HCT116 (cell line): ENCODE data around the gene CTNNA2. TPM values are rescaled to one million over a fixed set of nuclear protein-coding genes. Genes with fewer than 3 reads are reported as not detected.

Experiments
- ATAC-seq: fragments of 200-7000 bp; cut with Tn5 transposase; 2 replicates; pipeline ENCODE4 v1.9.1; 2020; ENCODE audit warnings: mild to moderate bottlenecking, moderate library complexity
- BruUV-seq: library from RNA; stranded (reverse); fragments of 400-500 nt; replicated peaks from 2 replicates; lab custom pipeline; 2021; lab: Mats Ljungman, UMichigan
- CTCF ChIA-PET: fragments of 300-600 bp; sonication (Branson Sonifier 250); formaldehyde crosslinking; loops from one replicate; lab custom pipeline; 2021; ENCODE audit warnings: antibody characterized with exemption; lab: Charles Lee
- POLR2A ChIA-PET: fragments of 300-600, 350-600 bp; sonication (Branson Sonifier 250); formaldehyde crosslinking; loops from one replicate; lab custom pipeline; 2021; ENCODE audit warnings: antibody characterized with exemption; lab: Charles Lee
- RAD21 ChIA-PET, 2 experiments: fragments of 300-600 bp; sonication (Branson Sonifier 250); formaldehyde crosslinking; loops; one replicate each; lab custom pipeline; 2023; ENCODE audit warnings: low total read pairs in 2 of 2; ENCODE audit not compliant: uncharacterized antibody in 2 of 2, unreplicated experiment in 2 of 2, low non-redundant PET in 1 of 2; lab: Charles Lee
- DNase-seq: peaks from one replicate; pipeline ENCODE4 v3.0.0-alpha.2; 2010; ENCODE audit warnings: low read depth, low spot score
- H2AFZ ChIP-seq: fragments of 200-600 bp; shearing (Covaris generic), sonication (generic); 2 replicates; pipeline ENCODE4 v1.6.1; 2017; ENCODE audit warnings: low read depth, mixed run types, mixed read lengths, antibody characterized with exemption, low read length; ENCODE audit not compliant: poor library complexity, severe bottlenecking
- H3K27ac ChIP-seq: 2 replicates; pipeline ENCODE4 v1.5.1; 2012; ENCODE audit warnings: low read depth, low read length
- H3K27me3 ChIP-seq: fragments of 200-600 bp; sonication (generic); 2 replicates; pipeline ENCODE4 v1.6.1; 2016; ENCODE audit warnings: mixed run types, low read length, mixed read lengths; ENCODE audit not compliant: insufficient read depth
- H3K36me3 ChIP-seq, 2 experiments: fragments of 200-500 bp in 1 of 2; fragments of 200-600 bp in 1 of 2; sonication (Bioruptor generic) in 1 of 2; sonication (generic) in 1 of 2; 2 replicates each; pipeline versions ENCODE4 v1.5.1 to v1.6.1; 2014 to 2016; ENCODE audit warnings: low read length in 2 of 2, inconsistent platforms in 1 of 2, mixed read lengths in 1 of 2, mixed run types in 1 of 2; ENCODE audit not compliant: insufficient read depth in 2 of 2, control insufficient read depth in 1 of 2
- H3K4me1 ChIP-seq, 2 experiments: fragments of 200-600 bp in 1 of 2; sonication (generic) in 1 of 2; 2 replicates each; pipeline versions ENCODE4 v1.5.1 to v1.6.1; 2012 to 2017; ENCODE audit warnings: low read length in 2 of 2, inconsistent platforms in 1 of 2, mild to moderate bottlenecking in 1 of 2, mixed read lengths in 1 of 2, mixed run types in 1 of 2, moderate library complexity in 1 of 2; ENCODE audit not compliant: insufficient read depth in 2 of 2, control insufficient read depth in 1 of 2
- H3K4me2 ChIP-seq: fragments of 200-600 bp; sonication (generic); 2 replicates; pipeline ENCODE4 v1.6.1; 2017; ENCODE audit warnings: mixed run types, low read length, mixed read lengths
- H3K4me3 ChIP-seq, 2 experiments: fragments of 200-600 bp in 1 of 2; sonication (generic) in 1 of 2; replicated peaks in 1 of 2; 2 replicates each; pipeline ENCODE4 v1.5.1; 2011 to 2016; ENCODE audit warnings: low read length in 2 of 2, control low read depth in 1 of 2, low read depth in 1 of 2, mild to moderate bottlenecking in 1 of 2, mixed read lengths in 1 of 2, mixed run types in 1 of 2
- H3K79me2 ChIP-seq: fragments of 200-600 bp; sonication (generic); 2 replicates; pipeline ENCODE4 v1.6.1; 2017; ENCODE audit warnings: mild to moderate bottlenecking, mixed run types, low read length, moderate library complexity, mixed read lengths; ENCODE audit not compliant: insufficient read depth
- H3K9ac ChIP-seq: fragments of 200-600 bp; sonication (generic); 2 replicates; pipeline ENCODE4 v1.6.1; 2016; ENCODE audit warnings: low read length, mixed read lengths
- H3K9me2 ChIP-seq: fragments of 200-600 bp; sonication (generic), shearing (Covaris generic); 2 replicates; pipeline ENCODE4 v1.6.1; 2017; ENCODE audit warnings: mixed run types, mild to moderate bottlenecking, moderate library complexity; ENCODE audit not compliant: insufficient read depth
- H3K9me3 ChIP-seq, 2 experiments: fragments of 200-500 bp in 1 of 2; fragments of 200-600 bp in 1 of 2; sonication (Bioruptor generic) in 1 of 2; sonication (generic) in 1 of 2; 2 replicates each; pipeline ENCODE4 v1.6.1; 2014 to 2017; ENCODE audit warnings: low read length in 2 of 2, mixed read lengths in 2 of 2, inconsistent platforms in 1 of 2, low read depth in 1 of 2, mild to moderate bottlenecking in 1 of 2, mixed run types in 1 of 2, moderate library complexity in 1 of 2; ENCODE audit not compliant: control insufficient read depth in 1 of 2, insufficient read depth in 1 of 2
- H4K20me1 ChIP-seq: fragments of 200-600 bp; sonication (generic), shearing (Covaris generic); 2 replicates; pipeline ENCODE4 v1.6.1; 2017; ENCODE audit warnings: mixed run types, mild to moderate bottlenecking, moderate library complexity; ENCODE audit not compliant: insufficient read depth
- ATF3 ChIP-seq: IDR thresholded peaks from 2 replicates; pipeline ENCODE4 v1.6.1; 2012
- CBX3 ChIP-seq: IDR thresholded peaks from 2 replicates; pipeline ENCODE4 v1.6.1; 2012; ENCODE audit warnings: low read depth
- CEBPB ChIP-seq: IDR thresholded peaks from 2 replicates; pipeline ENCODE4 v1.6.1; 2012; ENCODE audit warnings: low read depth
- CTCF ChIP-seq, 3 experiments: fragments of 200-600 bp in 1 of 3; sonication (generic) in 1 of 3; IDR thresholded peaks in 2 of 3; conservative IDR thresholded peaks in 1 of 3; 2 replicates each; pipeline ENCODE4 v1.5.1; 2012 to 2017; ENCODE audit warnings: low read depth in 2 of 3, low read length in 2 of 3, antibody characterized with exemption in 1 of 3, borderline replicate concordance in 1 of 3, control low read depth in 1 of 3, mild to moderate bottlenecking in 1 of 3, mixed read lengths in 1 of 3, mixed run types in 1 of 3, moderate library complexity in 1 of 3; ENCODE audit not compliant: insufficient read depth in 1 of 3
- EGR1 ChIP-seq: IDR thresholded peaks from 2 replicates; pipeline ENCODE4 v1.6.1; 2012; ENCODE audit warnings: low read depth
- ELF1 ChIP-seq: IDR thresholded peaks from 2 replicates; pipeline ENCODE4 v1.6.1; 2012; ENCODE audit warnings: low read depth, borderline replicate concordance
- FOSL1 ChIP-seq: IDR thresholded peaks from 2 replicates; pipeline ENCODE4 v1.6.1; 2012; ENCODE audit warnings: low read depth
- MAX ChIP-seq: IDR thresholded peaks from 2 replicates; pipeline ENCODE4 v1.6.1; 2012
- POLR2AphosphoS5 ChIP-seq: IDR thresholded peaks from 2 replicates; pipeline ENCODE4 v1.6.1; 2011; ENCODE audit warnings: mild to moderate bottlenecking, low read depth, low read length, moderate library complexity
- RAD21 ChIP-seq: IDR thresholded peaks from 2 replicates; pipeline ENCODE4 v1.6.1; 2012; ENCODE audit warnings: low read depth, mild to moderate bottlenecking
- SIN3A ChIP-seq: IDR thresholded peaks from 2 replicates; pipeline ENCODE4 v1.6.1; 2012; ENCODE audit warnings: low read depth
- SP1 ChIP-seq: IDR thresholded peaks from 2 replicates; pipeline ENCODE4 v1.6.1; 2012; ENCODE audit warnings: low read depth
- intact Hi-C: fragments of 100-400 bp; cut with micrococcal nuclease; formaldehyde crosslinking; loops from 2 replicates; pipeline ENCODE4 v1.10.0; 2022
- total RNA-seq: library from RNA; stranded (reverse); gene quantifications from one replicate; pipeline ENCODE4 v1.2.1, GENCODE V29; 2021; ENCODE audit not compliant: unreplicated experiment

Gene CTNNA2
- total RNA-seq, 1 experiment from 2014 or later = not detected

- H2AFZ ChIP-seq = no peak overlapping the region
- H3K4me1 ChIP-seq = no peaks in the 10 kb centered on the region
- no peak overlapping the region for H3K9ac ChIP-seq
- no peak for DNase-seq
- no peaks in the 10 kb centered on the region for H3K36me3 ChIP-seq
- no TSS peak for BruUV-seq
- H3K4me2 ChIP-seq = no peak overlapping the region
- H3K9me3 ChIP-seq = peaks cover 0 to 4% of the 10 kb centered on the region in 2 experiments; a peak in 2 of 4 replicates
- TF ChIP-seq ELF1 (no peak), ATF3 (no peak), EGR1 (no peak), SIN3A (no peak), FOSL1 (no peak), CEBPB (no peak), POLR2AphosphoS5 (no peak), RAD21 (no peak), SP1 (no peak), MAX (no peak), CTCF (IDR thresholded peaks at IDR 0.05 in 2 of 3, conservative IDR thresholded peaks at IDR 0.05 in 1 of 3; ENCODE audit: borderline replicate concordance in 1 of 3, insufficient read depth in 1 of 3, low read depth in 2 of 3, low read length in 2 of 3) (no peak), CBX3 (no peak)
- TF ChIP-seq, all 23 proteins: peak for 0
- H3K27me3 ChIP-seq = no peaks in the 10 kb centered on the region
- no peak for ATAC-seq
- no peak overlapping the region for H3K4me3 ChIP-seq
- POLR2A ChIA-PET = no interaction called here
- no peaks in the 10 kb centered on the region for H3K79me2 ChIP-seq
- no peaks in the 10 kb centered on the region for H3K9me2 ChIP-seq
- H3K27ac ChIP-seq = no peak overlapping the region
- CTCF ChIA-PET = no interaction called here
- RAD21 ChIA-PET = no interaction called here
- intact Hi-C loops = no loop called here
- H4K20me1 ChIP-seq = no peaks in the 10 kb centered on the region
Observed at GRCh38 chr2:80476535-80477117, 963.8 kb downstream of the CTNNA2 start.
